Pancreas (tissue), 10 donors: ENCODE data around the gene WWC1. TPM values are rescaled to one million over a fixed set of nuclear protein-coding genes. Genes with fewer than 3 reads are reported as not detected.

Experiments
- ATAC-seq, 4 donors: fragments of 200-7000 bp; cut with Tn5 transposase; one replicate each; pipeline versions ENCODE4 v1.8.0 to v1.9.1; 2020; ENCODE audit warnings: mild to moderate bottlenecking in 4 of 4, moderate library complexity in 4 of 4
- DNase-seq, 6 donors: peaks; one replicate each; pipeline ENCODE4 v3.0.0-alpha.2; 2020
- FAIRE-seq: peaks from 2 replicates; lab custom pipeline; 2012; peaks lifted over from hg19 to GRCh38; lab: Jason Lieb, UNC
- H3K27ac ChIP-seq, 4 donors: fragments of 200-600 bp; sonication (generic); 1 replicate in 3 of 4; 2 replicates in 1 of 4; pipeline versions ENCODE4 v1.5.0 to v1.8.0; 2020
- H3K27me3 ChIP-seq, 4 donors: fragments of 200-600 bp; one replicate each; pipeline ENCODE4 v1.8.0; 2021
- H3K36me3 ChIP-seq, 3 donors: fragments of 200-600 bp; sonication (generic) in 1 of 3; one replicate each; pipeline versions ENCODE4 v1.5.0 to v1.8.0; 2020 to 2021
- H3K4me1 ChIP-seq, 3 donors: fragments of 200-600 bp; one replicate each; pipeline ENCODE4 v1.8.0; 2021
- H3K4me3 ChIP-seq, 4 donors: fragments of 200-600 bp; sonication (generic) in 2 of 4; one replicate each; pipeline versions ENCODE4 v1.5.0 to v1.8.0; 2020 to 2021
- H3K9me3 ChIP-seq, 4 donors: fragments of 200-600 bp; one replicate each; pipeline ENCODE4 v1.8.0; 2021
- CTCF ChIP-seq, 4 donors: fragments of 200-600 bp; sonication (generic) in 3 of 4; IDR thresholded peaks; one replicate each; pipeline versions ENCODE4 v1.5.0 to v1.8.0; 2021; ENCODE audit warnings: antibody characterized with exemption in 4 of 4
- WGBS, 2 donors: extraction: QIAGEN DNeasy Blood & Tissue Kit; methylation state at CpG; one replicate each; pipeline ENCODE4 v1.1.7; 2013; 5-methylcytosine and 5-hydroxymethylcytosine counted together
- intact Hi-C, 3 donors: fragments of 100-400 bp; cut with DNase I; formaldehyde crosslinking; loops; one replicate each; pipeline versions ENCODE4 v1.11.1 to v1.14.2; 2022
- polyA plus RNA-seq, 2 donors: library from polyadenylated mRNA; stranded (reverse); fragments of 200-250 nt; gene quantifications; one replicate each; pipeline ENCODE4 v1.2.3, GENCODE V29; 2013
- total RNA-seq, 6 donors: library from RNA; stranded (reverse); fragmentation: NEBNext Ultra II Directional in 4 of 6; extraction: Animal tissue kit (Norgen Biotek cat#: 25700) in 4 of 6; gene quantifications; one replicate each; pipeline versions ENCODE4 v1.2.1 to v1.2.4, GENCODE V29; 2021 to 2023
- donor health status: healthy with polysubstance abuse.
- donor health status: DM: no; HTN: no; CAD: no; lungs with moderate emphysema.
- donor health status: DM: no; HTN: no; CAD: no.
- donor health status: control.
- donor health status: control.
- donor health status: Bipolar disorder and iron deficiency.
- donor health status: DM: yes; HTN: yes; CAD: no.
- donor health status: DM: no; HTN: no; CAD: no.
- donor health status: DM: no; HTN: no; CAD: no.
- donor health status: DM: yes; HTN: yes; CAD: no.

WWC1 gene
- total and polyA plus RNA-seq, 8 donors = 35.0 to 54.2 (median 38.7) TPM

- WGBS, 2 donors = 85 to 91% methylated on average over 3 of the region's 3 CpGs
- no peaks in the 10 kb centered on the region for H3K27me3 ChIP-seq
- intact Hi-C loops = no loop called here
- H3K4me1 ChIP-seq = no peaks in the 10 kb centered on the region
- no peaks in the 10 kb centered on the region for H3K36me3 ChIP-seq
- no peak overlapping the region for H3K27ac ChIP-seq
- no peak for TF ChIP-seq CTCF (IDR thresholded peaks at IDR 0.05)
- ATAC-seq (no peak), DNase-seq (no peak), FAIRE-seq (no peak)
- no peaks in the 10 kb centered on the region for H3K9me3 ChIP-seq
- no peak overlapping the region for H3K4me3 ChIP-seq
These were observed 189.2 kb downstream of the WWC1 start for GRCh38 chr5:168480601-168481000.

GRCh38 chr5:168481330-168481788 lies 189.9 kb downstream of the WWC1 start:
- DNase-seq (no peak), ATAC-seq (no peak), FAIRE-seq (no peak)
- no peak for TF ChIP-seq CTCF (IDR thresholded peaks at IDR 0.05)
- Histone ChIP-seq H3K27ac (no peak overlapping the region), H3K9me3 (no peaks in the 10 kb centered on the region), H3K4me1 (no peaks in the 10 kb centered on the region), H3K4me3 (no peak overlapping the region), H3K36me3 (no peaks in the 10 kb centered on the region), H3K27me3 (no peaks in the 10 kb centered on the region)
- intact Hi-C loops = no loop called here
- 26 to 37% methylated on average over 4 of the region's 4 CpGs for WGBS, 2 donors

- FAIRE-seq (no peak), ATAC-seq (no peak), DNase-seq (no peak)
- Histone ChIP-seq H3K36me3 (no peaks in the 10 kb centered on the region), H3K27me3 (no peaks in the 10 kb centered on the region), H3K27ac (no peak overlapping the region), H3K4me3 (no peak overlapping the region), H3K4me1 (peaks cover 0 to 3% (median 0%) of the 10 kb centered on the region in 3 donors), H3K9me3 (no peaks in the 10 kb centered on the region)
- intact Hi-C loops = no loop called here
- 36 to 44% methylated on average over 5 of the region's 5 CpGs for WGBS, 2 donors
- TF ChIP-seq CTCF (IDR thresholded peaks at IDR 0.05) = no peak
These were observed 190.9 kb downstream of the WWC1 start for GRCh38 chr5:168482361-168482760.

GRCh38 chr5:168486136-168486879 lies 194.9 kb downstream of the WWC1 start, which contains the start of gene RARS1:
RARS1 (plus strand) TSS chr5:168486471; CDS start chr5:168486499, 28 bp downstream.
- Histone ChIP-seq H3K9me3 (no peaks in the 10 kb centered on the region), H3K4me3 (peak within 1 kb of the TSS; percentile 61 to 99 (median 88)), H3K27me3 (no peaks in the 10 kb centered on the region), H3K4me1 (peaks cover 0 to 8% (median 0%) of the 10 kb centered on the region in 3 donors), H3K36me3 (peaks cover 0 to 28% (median 27%) of the 10 kb centered on the region in 3 donors), H3K27ac (peak within 1 kb of the TSS in 3 of 4 donors; percentile 28 to 57 (median 48))
- intact Hi-C loops = no loop called here
- DNase-seq (peak; percentile 88 to 97 (median 92)), FAIRE-seq (no peak), ATAC-seq (peak; percentile 99 to 100 (median 100))
- TF ChIP-seq CTCF (IDR thresholded peaks at IDR 0.05) = peak; percentile 82 to 93 (median 92)
- 0% methylated on average over 39 to 40 of the region's 40 CpGs for WGBS, 2 donors

- WGBS, 2 donors = 90 to 91% methylated on average over 3 of the region's 3 CpGs
These were observed 197.6 kb downstream of the WWC1 start for GRCh38 chr5:168489059-168489458.

More at GRCh38 chr5:168489059-168489458, 197.6 kb downstream of the WWC1 start:
- Histone ChIP-seq H3K4me1 (peaks cover 0 to 8% (median 0%) of the 10 kb centered on the region in 3 donors), H3K4me3 (no peak overlapping the region), H3K27me3 (no peaks in the 10 kb centered on the region), H3K9me3 (no peaks in the 10 kb centered on the region), H3K27ac (no peak overlapping the region), H3K36me3 (peaks cover 0 to 50% (median 32%) of the 10 kb centered on the region in 3 donors)
- no peak for TF ChIP-seq CTCF (IDR thresholded peaks at IDR 0.05)
- intact Hi-C loops = no loop called here
- no peak for ATAC-seq
- FAIRE-seq = no peak
- no peak for DNase-seq
